ENCODE data around the gene RBM38. TPM values are rescaled to one million over a fixed set of nuclear protein-coding genes. Genes with fewer than 3 reads are reported as not detected.

RBM38 gene
- total RNA-seq, 1 experiment from 2014 or later, result 14.6 TPM

DNA sequence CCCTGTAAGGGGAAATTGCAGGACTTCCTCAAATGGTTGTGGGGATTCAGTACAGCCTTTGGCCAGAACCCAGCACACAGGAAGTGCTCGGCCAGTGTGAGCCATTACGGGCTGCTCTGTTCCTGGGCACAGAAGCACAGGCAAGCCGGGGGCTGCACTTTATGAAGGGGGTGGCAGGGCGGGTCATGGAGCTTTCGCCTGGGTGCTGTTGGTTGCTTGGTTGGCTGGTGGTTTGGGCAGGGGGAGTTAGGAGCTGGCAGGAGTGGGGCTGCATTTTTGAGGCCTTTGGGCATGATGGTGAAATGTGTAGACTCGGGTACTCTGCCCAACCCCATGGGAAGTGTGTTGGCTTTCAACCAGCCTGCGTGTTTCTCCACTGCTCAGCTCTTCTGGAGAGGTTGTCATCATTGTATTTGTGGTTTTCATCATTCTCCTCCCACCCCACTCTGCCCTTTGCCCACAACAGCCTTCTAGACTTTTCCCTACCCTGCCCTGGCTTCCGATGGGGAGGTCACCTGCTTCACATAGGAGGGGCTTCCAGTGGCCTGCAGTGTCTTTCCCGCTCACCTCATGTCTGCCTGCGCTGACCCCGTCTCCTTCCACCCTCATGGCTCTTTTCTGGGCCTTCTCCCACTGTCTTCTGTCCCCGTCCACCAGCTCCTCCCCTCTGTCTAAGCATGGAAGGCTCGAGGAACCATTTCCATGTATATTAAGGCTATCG, 16.1 kb upstream of the RBM38 start:
- no peak for DNase-seq (ENCODE audit: low read depth)

DNA sequence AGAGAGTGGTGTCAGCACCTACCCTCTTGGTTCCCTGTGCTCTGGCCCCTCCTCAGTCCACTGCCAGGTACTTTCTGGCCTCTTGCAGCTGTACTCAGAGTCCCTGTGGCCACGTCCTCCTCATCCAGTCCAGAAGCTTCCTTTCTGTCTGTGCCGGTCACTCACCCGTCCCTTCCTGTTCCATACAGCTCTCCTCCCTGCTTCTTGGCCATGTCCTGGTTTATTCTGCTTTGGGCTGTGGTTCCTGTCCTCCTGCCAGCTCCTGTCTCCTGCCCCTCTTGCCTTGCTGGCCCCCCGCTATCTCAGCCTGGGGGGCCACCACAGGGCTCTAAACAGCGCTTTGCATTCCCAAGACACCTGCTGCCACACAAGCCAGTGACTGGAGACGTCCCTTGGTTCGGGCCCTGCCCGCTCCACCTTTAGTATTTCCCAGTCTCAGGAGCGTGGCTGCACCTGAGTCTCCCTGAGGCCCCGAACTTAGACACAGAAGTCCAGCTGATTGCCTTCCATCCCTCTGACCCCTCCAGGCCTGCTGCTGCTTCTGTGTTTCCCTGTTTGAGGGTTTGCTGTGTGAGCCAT, 15.5 kb upstream of the RBM38 start:
- DNase-seq (ENCODE audit: low read depth), result no peak

DNA sequence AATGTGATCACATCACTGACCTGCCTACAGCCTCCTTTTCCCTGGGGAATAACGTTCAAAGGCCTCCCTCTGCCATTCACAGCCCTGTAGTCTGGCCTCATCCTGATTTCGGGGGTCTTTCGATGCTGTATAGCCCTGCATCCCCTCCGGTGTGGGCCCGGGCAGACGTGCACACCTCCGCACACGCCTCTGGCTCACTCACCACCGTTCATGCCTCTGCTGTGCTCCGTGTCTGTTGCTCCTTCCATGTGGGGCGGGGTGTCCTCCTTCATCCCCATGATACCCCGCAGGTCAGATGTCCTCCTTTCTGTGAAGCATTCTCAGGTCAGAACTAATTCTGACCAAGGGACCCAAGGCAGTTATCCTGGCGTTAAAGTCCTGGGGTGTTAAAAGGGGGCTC, 13.8 kb upstream of the RBM38 start:
- no peak for DNase-seq (ENCODE audit: low read depth)

DNA sequence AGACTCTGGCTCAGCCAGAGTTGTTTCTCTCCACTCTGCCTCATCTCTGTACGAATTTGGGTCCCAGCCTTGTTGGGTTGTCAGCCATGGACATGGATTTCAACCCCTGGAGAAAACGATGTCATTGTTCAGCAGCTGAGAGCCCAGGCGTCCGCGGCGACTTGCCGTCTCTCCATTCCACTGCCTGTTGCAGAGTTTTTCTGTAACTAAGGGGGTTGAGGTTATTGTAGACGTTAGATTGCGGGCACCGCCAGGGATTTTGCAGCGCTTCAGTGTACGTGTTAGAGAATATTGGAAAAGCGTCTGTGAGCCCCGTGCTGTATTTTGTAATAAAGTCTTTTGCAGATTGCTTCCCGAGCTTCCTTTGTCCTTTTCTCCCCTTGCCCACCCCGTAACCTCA, 13.1 kb upstream of the RBM38 start:
- no peak for DNase-seq (ENCODE audit: low read depth)

DNA sequence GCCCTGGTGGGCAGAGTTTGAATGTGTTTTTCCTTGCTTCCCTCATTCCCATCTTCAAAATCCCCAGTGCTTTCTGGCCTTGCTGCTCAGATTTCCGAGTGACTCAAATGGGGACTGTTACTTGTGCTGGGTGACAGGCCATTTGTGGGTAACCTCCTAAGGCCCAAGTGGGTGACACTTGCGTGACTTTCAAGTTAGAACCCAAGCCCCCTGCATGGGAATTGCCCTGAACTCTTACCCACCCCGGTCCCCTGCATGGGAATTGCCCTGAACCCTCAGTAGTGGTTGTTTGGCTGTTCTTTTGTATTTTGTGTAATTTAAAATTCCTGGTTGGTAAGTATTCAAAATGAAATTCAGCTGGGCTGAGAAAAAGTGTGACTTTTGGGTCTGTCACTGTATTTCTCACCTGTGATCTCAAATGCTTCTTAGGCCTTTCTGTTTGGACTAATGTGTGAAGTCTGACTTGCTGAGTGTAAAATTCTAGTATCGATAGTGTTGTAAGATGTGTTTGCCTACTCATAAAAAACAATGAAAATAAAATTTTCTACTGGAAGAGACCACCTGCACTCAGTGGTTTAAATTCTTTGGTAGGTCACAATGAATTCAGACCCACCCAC, 12.4 kb upstream of the RBM38 start:
- no peak for DNase-seq (ENCODE audit: low read depth)

DNA sequence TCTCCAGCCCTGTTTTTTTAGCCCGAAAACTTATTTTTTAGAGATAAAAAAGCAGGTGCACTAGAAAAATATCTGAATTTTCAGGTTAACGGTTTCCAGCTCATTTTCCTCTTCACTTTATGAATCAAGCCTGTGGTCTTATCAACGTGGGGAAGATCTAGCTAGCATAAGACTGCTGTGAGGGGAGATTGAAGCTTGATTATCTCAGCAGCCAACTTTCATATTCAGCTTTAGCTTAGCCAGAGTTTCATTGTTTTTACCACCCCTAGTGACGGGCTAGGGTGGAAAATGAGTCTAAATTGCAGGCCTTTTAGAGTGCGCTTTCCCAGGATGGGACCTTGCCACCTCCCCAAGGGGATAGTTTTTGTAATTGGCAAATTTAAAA, 11.9 kb upstream of the RBM38 start:
- DNase-seq (ENCODE audit: low read depth), result no peak

DNA sequence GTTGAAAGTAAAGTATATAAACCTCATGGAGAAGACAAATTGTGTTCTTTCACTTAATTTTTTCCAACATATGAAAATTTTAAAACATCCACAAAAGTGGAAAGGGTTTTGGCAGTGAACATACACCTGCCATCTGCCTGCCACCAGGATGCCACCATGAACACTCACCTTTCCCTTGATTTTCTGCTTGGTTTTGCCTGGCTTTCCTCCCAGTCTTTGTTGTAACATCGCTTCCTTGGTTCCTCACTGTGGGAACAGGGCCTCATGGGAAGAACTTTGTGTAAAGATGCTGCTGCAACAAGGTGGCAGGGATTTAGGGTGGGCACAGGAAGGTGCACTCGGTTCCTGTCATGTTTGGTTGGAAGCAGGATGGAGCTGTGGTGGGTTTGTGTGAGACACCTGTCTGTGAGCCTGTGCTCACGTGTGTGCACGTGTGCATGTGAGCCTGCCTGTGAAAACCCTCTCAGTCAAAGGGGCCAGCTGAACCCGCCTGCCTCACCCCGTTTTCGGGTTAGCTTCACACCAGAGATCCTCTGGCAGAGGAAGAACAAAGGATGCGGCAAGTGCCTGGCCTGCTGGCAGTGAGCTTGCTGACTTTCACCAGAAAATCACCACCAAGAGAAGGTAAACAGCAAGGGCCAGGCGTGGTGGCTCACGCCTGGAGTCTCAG, 11.0 kb upstream of the RBM38 start:
- DNase-seq (ENCODE audit: low read depth), result no peak

DNA sequence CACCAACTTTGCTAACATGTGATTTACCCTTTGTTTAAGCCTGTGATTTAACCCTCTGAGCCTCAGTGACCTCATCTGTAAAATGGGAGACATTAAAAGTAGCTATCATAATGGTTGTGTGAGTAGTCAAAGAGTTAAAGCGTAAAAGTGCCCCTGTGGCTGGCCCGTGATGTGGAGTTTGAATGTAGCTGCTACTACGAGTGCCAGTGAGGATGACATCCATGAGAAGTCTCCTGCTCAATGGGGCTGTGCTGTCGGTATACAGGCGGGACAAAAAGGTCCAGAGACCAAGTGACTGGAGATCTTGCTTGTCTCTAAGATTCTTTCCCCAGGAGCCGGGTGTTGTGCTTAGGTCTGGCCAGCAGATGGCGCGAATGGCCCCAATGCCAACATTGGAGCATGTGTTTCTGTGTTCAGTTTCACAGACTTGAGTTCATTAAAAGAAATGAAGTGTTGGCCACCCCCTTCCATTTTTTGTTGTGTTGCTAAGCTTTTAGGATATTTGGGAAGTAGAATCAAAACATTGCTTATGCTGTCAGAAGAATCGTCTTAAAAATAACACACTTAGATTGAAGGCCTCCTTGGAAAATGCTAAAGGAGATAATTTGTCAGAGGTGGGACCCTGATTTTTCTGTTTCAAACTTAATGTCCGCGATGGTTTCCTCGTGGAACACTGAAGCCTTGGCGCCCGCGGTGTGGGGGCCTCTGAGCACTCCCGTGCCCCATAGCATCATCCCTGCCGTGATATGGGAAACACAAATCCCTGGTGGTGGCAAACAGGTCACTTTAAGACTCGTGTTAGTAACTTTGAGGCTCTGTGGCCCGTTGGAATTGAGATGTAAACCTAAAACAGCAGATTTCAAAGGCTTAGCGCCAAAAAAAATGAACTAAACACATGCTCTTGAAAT, 9.3 kb upstream of the RBM38 start:
- DNase-seq (ENCODE audit: low read depth), result peak; percentile 67

DNA sequence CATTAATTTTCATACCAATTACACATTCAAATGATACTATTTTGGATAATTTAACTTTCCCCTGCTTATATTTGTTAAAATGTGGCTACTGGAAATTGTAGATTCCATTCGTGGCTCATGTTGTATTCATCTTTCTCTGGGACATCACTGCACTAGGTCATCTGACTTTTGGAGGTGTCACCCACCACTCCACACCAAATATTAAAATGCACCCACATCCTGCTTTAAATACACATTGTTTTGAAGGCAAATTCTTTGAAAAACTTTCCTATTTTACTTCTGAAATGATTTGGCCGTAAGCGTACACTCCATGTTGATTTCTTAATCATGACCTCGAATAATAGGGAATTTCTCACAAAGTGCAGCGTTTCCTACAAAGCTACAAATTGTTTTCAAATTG, 8.7 kb upstream of the RBM38 start:
- DNase-seq (ENCODE audit: low read depth), result no peak

DNA sequence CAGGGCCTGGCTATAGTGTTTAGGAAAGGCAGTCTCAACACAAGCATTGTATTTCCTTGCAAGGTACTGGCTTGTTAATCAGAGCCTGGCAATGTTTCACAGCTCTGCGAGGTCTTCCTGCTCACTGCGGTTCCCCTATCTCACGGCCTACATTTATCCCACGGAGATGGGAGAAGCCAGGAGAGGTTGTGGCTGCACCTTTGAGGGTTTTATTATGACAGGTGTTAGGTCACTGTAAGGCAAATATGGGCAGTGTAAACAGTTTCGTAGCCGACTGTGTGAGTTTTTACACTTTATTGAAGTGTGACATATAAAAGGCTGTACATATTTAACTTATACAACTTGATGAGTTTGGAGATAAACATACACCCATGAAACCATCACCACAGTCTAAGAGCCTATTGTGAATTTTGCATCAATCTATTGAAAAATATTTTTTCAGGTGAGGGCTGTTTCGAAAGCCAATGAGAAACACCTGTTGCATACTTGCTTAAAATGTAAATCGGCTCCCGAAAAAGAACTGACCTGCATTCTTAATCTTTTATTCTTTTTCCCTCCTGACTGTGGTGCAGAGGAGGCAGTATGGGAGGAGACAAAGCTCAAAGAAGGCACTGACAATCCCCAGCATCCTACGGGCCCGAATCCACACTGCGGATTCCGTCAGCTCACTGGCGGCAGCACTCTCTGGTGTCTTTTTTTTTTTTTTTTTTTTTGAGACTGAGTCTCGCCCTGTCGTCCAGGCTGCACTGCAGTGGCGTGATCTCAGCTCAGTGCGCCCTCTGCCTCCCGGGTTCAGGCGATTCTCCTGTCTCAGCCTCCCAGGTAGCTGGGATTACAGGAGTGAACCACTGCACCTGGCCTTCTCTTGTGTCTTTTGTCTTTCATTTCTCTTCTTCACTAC, 7.5 kb upstream of the RBM38 start:
- DNase-seq (ENCODE audit: low read depth), result no peak

DNA sequence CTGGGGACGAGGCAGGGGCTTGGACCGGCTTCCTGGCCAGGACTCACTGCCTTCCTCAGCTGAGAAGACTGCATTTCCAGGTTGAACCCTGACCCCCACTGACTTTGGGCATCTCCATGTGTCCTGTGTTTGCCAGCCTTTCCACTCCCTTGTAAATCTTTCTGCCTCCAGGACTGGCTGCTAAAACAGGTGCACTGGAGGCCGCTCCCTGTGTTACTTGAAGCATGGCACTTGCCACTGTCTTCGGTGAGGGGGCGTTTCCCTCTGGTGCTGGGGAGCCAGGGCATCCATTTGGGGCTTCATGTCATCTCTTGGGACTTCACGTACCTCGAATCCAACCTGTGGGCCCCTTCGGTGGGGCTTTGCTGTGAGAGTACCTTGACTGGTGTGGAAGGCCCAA, 6.7 kb upstream of the RBM38 start:
- DNase-seq (ENCODE audit: low read depth), result no peak

DNA sequence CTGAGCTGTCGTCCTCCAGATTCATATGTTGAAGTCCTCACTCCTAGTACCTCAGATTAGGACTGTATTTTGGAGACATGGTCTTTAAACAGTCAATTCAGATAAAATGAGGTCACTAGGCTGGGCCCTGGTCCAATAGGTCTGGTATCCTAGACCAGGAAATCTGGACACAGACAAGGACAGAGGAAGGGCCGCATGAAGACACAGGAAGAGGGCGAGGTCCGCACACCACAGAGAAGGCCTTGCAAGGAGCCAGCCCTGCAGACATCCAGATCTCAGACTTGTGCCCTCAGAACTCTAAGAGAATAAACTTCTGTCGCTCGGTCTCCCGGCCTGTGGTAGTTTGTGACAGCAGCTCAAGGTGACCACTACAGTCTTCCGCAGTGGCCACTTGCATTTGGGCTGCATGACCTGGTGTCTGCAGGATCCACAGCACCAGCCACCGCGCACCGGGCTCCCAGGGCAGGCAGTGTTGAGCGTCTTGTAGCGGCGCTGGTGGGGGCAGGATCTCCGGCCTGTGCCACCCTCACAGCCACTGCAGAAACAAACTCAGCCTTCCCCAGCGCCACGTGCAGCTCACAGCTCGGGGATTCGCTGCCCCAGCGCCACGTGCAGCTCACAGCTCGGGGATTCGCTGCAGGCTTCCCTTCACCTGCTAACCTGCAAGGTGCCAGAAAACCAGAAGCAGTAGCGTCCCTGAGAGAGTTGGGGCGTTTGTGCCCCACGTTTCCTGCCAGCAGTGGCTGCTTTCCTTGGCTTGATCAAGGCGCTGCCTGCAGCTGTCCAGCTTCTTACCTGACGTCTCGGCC, 6.0 kb upstream of the RBM38 start:
- no peak for DNase-seq (ENCODE audit: low read depth)

DNA sequence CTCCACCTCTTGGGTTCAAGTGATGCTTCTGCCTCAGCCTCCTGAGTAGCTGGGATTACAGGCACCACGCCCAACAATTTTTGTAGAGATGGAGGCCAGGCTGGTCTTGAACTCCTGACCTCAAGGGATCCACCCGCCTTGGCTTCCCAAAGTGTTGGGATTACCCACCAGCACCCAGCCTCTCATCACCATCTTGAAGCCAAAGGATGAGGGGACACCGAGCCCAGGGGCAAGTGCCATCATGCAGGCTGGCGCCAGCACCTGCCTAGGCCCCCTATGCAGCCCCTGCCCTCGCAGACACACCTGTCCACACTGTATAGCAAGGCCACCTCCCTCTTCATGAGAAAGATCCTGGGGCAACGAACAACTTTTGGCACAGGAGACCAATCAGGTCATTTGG, 5.3 kb upstream of the RBM38 start:
- no peak for DNase-seq (ENCODE audit: low read depth)

DNA sequence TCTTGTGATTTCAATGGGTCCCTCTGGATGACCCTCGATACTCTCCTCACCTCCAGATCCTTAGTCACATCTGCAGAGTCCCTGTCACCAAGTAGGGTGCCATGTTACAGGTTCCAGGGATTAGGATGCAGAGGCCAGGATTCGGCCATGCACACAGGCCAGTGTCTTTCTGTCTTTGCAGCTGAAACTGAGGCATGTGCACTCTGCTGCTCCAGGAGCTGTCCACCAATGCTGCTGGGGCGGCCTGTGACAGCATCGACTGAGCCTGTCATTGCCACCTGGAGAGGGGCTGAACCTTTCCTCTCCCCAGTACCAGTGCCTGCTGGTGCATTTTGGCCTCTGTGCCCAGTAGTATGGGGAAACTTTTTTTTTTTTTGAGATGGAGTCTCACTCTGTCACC, 4.4 kb upstream of the RBM38 start:
- DNase-seq (ENCODE audit: low read depth), result no peak

DNA sequence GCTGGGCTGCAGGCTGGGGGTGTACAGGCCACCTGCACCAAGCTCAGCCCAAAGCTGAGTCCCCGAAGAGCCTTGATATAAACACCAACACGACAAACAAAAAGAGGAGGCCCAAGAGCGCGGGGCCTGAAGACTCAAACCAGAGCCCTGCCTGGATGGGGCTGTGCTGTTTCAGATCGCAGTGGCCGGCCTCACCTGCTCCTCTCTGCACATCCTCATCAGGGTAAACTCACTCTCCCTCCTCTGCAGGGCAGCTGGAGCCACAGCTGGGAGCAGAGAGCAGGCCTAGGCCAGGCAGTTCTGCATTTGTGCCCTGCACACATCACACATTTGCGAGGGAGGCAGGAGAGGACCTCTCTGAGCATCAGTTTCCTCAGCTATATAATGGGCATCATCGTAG, 3.7 kb upstream of the RBM38 start:
- DNase-seq (ENCODE audit: low read depth), result no peak

DNA sequence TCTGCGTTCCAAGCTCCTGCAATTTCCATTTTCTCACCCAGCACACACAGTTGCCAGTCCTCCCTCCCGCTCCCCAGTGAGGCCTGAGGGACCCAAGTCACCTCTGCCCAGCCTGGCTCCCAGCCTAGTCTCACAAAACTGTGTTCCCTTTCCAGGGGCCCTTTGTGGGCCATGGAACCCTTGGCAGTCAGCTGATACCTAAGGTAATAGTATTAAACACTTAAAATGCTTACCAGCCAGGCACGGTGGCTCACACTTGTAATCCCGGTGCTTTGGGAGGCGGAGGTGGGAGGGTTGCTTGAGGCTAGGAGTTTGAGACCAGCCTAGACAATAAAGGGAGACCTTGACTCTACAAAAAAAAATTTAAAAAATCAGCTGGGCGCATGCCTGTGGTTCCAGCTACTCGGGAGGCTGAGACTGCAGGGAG, 3.2 kb upstream of the RBM38 start:
- no peak for DNase-seq (ENCODE audit: low read depth)

DNA sequence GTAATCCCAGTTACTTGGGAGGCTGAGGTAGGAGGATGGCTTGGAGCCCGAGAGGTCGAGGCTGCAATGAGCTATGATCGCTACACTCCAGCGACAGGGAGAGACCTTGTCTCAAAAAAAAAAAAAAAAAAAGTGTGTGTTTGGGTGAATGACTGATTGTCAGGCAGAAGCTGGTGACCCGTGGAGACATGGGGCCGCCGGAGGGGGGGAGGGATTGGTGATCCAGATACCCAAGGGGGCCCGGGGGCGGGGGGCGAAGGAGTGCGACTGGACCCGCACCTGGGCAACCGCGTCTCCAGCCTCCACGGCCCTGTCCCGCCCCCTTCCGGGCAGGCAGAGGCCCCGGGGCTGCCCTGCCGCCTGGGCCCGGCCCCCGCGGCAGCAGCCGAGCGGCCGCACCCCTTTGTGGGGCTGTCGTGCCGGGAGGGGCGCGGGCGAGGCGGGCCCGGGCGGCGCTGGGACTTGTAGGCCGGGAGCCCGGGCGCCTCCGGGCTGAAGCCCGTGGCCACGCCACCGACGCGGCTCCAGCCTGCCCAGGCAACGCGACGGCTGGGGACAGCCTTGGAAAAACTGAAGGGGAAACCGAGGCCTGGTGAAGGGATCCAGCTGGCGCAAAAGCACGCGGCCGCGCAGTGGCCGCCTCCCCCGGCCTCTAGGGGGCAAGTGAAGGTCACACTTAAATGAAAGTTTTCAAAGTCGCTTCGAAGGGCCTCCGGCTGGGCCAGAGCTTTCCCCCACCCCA, 2.1 kb upstream of the RBM38 start:
- peak; percentile 68 for DNase-seq (ENCODE audit: low read depth)

DNA sequence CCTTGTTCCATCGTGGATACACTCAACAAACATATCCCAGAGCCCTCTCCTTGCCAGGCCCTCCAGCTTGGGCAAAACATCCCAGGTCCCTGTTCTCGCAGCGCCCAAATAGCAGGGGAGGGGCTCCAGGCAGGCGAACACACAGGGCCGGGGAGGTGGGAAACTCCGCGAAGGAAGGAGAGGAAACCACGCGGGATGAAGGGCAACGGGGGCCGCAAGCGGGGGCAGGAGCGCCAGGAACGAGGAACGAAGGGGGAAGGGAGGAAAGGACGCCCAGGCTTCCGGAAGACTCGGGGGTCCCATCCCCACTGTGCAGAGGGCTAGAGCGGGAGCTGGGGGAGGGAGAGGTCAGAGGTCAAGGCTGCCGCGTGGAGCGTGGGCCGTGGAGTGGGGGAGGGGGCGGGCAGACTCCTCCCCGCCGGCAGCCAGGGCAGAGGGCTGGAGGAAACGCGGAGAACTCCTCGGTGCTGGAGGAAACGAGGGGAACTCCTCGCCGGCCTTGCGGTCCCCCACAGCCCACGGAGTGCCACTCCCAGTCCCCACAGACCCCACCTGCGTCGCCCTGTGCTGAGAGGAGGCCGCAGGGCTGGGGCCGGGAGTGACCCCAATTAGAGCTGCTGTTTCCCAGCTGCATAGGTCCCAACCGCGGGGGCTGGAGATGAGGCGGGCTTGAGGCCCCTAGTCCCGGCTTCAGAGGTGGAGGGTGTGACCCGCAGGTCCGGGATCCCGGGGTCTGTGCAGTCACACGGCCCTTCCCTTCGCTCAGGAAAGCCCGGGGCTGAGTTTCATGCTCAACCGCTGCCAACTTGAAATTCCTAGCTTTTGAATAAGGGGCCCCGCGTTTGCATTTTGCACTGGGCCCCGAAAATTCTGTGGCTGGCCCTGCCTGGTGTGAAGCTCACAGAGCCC, 1.2 kb upstream of the RBM38 start:
- no peak for DNase-seq (ENCODE audit: low read depth)

All from Daoy (cell line).